GM20431 (cell line): Measurements from ENCODE around the gene GSE1.

Experiments
- in situ Hi-C: fragments of 300-500 bp; cut with MseI, MboI; formaldehyde crosslinking; loops from one replicate; pipeline ENCODE4 v1.15.0; 2020; ENCODE audit warnings: low sequenced_read_pairs; ENCODE audit not compliant: unreplicated experiment

GSE1 gene

DNA sequence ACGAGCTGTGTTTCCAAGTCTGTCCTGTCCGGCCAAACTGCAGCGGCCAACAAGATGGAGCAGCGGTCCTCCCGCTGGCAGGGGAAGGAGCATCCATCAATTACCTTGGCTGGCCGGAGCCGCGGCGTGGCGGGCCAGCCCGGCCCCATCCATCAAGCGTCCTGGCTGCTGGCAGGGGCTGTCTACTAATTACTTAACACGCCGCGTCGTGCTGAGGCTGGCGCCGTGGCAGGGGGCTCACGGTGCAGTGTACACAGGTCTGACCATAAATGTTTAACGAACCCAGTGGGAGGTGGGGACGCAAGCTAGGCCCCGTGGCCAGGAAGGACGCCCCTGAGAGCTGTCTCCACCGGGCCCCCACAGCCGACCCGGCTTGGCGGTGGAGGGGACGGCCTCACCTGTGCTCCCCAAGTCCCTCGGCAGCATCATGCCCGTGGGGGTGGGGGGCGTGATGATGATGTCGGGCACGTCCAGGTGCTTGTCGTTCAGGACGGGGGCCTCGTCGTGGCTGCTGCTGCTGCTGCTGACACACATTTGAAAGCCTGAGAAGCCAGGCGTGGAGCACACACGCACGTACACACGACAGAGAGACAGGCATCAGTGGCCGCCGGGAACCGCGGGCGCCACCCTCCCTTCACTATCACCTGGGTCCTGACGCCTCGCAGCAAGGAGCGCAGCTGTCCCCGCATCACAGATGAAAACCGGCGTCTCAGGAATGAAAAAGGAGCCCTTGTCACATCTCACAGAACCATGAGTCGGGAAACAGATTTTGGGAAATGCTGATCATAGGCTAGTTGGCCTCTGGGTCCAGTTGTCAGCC lies 96.9 kb downstream of the GSE1 start:
- in situ Hi-C loops: no loop called here

DNA sequence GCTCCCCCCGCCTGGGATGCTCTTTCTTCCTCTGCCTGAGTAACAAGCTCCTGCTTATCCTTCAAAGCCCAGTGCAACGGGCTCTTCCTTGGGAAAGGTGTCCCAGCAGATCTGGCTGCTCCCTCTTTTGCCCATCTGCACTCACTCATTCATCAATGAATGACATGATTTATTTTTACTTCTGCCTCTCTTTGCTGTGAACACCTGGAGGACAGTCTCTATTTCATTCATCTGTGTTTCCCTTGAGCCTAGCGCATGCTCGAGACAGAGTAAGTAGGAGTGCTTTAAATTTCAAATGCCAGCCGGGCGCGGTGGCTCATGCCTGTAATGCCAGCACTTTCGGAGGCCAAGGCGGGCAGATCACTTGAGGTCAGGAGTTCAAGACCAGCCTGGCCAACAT lies 97.6 kb downstream of the GSE1 start:
- in situ Hi-C loops: no loop called here

GRCh38 chr16:85711982-85712587 lies 99.0 kb downstream of the GSE1 start:
- in situ Hi-C loops: no loop called here

GRCh38 chr16:85712801-85713200 lies 99.7 kb downstream of the GSE1 start:
- in situ Hi-C loops: no loop called here

GRCh38 chr16:85715169-85716021 lies 102.3 kb downstream of the GSE1 start:
- in situ Hi-C loops: no loop called here

- in situ Hi-C loops: no loop called here
These were observed 103.0 kb downstream of the GSE1 start for GRCh38 chr16:85716022-85716679.

- in situ Hi-C loops: no loop called here
These were observed 103.5 kb downstream of the GSE1 start for GRCh38 chr16:85716680-85717038.

DNA sequence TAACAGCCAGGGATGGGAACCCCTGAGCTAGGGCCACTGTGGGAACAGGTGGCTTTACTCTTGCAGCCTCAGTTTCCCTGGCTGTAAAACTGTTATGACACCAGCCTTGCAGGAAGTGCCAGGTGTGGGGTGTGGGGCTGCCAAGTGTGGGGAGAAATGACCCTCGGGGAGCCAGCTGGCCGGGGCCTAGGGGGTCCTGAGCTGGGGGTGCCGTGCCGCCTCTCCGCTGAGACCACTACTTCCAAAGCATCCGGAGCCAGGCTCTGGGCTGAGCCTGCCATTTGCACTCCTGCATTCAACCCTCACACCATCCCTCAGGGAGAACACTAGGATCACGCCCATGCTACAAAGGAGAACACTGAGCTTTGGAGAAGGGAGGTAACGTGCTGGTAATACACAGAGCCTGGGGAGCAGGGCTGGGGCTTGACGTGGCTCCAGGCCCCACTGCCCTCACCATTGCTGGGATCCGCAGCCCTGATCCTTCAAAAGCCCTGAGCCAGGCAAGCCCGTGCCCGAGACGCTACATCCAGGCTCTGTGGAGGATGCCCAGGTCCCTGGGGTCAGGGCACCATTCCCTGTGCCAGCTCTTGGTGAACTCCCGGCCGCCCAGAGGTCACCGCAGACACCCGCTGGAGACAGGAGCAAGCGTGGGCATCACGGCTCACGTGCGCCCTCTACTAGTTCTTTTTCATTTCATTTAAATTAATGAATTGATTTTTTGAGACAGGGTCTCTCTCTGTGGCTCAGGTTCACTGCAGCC lies 104.5 kb downstream of the GSE1 start:
- in situ Hi-C loops: no loop called here

- in situ Hi-C loops: no loop called here
These were observed 105.0 kb downstream of the GSE1 start for GRCh38 chr16:85718153-85718477.

- in situ Hi-C loops: no loop called here
These were observed 105.6 kb downstream of the GSE1 start for GRCh38 chr16:85718682-85719081.

GRCh38 chr16:85719605-85720301 lies 106.6 kb downstream of the GSE1 start:
- in situ Hi-C loops: no loop called here

- in situ Hi-C loops: no loop called here
These were observed 107.1 kb downstream of the GSE1 start for GRCh38 chr16:85720302-85720637.

- in situ Hi-C loops: no loop called here
These were observed 109.2 kb downstream of the GSE1 start for GRCh38 chr16:85722128-85722893.

DNA sequence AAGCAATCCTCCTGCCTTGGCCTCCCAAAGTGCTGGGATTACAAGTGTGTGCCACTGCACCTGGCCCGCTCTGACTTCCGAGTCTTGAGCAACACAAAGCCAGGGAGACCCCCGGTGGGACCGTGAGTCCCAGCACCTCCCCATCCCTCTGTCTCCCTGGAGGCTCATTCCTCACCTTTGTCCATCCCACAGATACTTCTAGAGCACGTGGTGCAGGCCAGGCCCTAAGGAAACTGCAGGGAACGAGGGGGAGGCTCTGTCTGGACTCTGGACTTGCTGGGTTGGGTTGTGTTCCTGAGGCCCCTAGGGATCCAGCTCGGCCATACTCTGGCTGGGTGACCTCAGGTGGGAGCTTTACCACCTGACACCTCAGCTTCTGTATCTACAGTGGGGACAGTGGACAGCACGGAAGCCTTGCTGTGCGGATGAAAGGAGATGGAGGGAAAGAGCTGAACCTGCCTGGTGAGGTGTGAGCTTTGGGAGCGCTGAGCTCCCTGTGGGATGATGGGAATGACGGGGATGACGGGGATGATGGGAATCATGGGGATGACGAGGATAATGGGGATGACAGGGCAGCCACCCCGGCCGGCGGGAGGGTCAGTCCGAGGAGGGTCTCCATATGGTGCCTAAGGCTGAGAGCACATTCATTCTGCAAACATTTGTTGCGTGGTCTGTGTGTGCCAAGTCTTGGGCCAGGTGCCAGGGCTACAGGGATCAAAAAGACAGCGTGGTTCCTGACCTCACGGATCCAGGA lies 111.2 kb downstream of the GSE1 start:
- in situ Hi-C loops: no loop called here

DNA sequence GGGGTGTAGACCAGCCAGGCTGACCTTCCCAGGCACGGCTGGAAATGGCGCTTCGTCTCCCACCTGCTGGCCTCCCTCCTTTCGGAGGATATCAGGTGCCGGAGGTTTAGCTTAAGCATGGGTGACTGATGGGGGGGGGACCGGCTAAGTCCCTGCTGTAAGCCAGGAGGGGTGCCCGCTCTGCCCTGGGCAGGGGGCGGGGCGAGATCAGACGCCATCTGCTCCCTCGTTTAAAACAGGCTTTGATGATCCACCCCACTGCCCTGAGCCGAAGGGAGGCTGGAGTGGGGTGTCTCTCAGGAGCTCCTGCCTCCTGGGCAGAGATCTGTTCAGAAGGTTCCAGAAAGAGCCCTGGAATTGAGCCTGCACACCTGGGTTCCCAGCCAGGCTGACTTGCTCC lies 111.8 kb downstream of the GSE1 start:
- in situ Hi-C loops: no loop called here
